ENCODE measurements around the gene CAPZB.
A peak's percentile ranks its signal among the peaks of the same experiment; 100 is the strongest.

Gene CAPZB

DNA sequence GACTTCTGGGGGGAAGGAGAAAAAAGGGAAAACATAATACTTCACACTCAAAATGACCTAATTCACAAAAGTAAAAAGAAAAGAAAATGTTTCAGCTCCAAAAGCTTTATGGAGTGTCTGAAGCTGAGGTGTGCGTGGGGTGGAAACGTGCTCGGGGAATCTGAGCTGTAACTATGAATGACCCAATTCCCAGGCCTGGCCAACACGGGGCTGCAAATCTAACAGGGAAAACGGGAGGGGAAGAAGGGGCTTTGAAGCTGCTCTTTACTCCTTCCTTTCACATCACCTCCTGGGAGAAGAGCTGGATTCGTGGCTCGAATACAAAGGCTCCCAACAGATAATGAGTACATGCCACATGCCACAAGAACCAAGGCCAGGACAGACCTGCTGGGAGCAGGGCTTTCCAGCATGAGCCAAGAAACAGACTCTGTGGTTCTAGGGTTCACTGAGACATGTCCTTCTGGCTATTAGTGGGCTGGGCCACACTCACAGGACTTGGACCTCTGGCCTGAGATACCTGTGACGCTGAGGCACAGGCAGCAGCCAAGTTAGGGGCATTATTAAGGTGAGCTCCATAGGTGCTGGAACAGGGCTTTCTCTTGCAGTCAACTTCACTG lies 121.7 kb downstream of the CAPZB start:
- DNase-seq = no peak

DNA sequence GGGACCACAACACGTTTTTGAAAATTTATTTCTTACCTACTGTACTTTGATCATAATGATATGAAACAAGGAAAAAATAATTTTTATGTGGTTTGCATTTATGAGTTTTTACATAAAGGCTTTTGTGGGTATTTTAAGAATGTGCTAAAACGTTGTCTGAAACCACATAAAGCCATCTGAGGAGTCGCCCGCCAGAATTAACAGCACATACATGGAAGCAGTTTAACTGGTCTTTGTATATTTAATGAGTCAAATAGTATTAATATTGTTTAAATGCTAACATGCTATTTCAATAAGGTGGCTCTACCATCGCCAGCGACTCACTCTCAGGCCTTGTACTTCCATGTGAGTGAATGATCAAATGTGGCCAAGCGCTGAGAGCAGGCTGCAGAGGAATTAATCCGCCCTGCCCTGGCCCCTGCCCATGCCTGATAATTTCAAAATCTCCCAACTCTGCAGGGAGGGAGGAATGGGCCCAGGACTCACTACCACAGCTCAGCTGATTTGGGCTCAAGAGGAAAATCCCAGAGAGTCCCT lies 123.7 kb downstream of the CAPZB start:
- DNase-seq = no peak

DNA sequence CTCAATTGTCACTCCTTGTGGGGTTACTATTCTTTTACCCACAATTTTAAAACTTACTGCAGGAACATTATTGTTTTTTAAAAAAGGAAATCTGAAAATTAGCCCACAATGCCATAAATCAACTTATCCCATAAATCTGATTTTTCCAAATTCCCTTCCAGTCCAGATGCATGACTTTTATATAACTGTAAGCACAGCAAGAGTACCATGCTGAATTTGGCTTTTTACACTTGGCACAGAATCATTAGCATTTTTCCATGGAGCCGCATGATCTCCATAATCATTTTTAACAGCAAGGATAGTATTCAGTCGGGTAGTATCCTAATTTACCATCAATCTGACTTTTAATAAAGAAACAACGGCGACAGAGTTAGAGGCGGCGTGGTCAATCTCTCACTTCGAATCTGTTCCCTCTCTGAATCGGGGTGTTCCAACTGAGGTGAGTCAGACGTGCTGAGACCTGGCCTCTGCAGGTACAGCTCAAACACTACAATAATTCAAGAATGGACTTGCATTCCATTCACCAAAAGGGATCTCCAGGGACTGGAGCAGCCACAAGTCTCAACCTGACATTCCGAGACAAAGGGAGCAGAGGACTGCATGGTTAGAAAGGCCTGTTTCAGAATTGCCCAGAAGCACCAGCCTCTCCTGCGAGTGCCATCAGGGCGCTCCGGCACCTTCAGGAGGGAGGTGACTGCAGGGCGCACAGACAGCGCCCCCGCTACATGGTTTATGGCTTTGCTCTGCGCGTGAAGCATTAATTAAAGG lies 124.3 kb downstream of the CAPZB start:
- DNase-seq = peak; percentile 35

DNA sequence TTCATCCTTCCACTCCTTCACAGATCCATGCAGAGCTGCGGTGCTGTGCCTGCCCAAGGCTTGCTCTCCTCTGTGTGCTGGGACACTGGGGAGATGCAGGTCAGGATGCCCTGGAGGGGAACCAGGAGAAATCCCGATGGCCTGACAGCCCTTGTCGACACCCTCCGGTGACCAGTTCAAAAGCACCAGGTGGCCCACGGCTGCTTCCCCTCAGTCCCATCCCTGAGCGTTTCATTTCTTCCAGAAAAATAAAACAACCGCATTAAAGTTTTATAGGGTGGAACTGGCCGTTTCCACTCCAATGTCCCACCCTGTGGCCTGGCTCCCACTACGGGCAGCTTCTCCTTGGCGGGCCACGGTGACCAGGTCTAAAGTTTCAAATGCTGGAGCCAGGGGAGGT lies 124.9 kb downstream of the CAPZB start:
- no peak for DNase-seq

DNA sequence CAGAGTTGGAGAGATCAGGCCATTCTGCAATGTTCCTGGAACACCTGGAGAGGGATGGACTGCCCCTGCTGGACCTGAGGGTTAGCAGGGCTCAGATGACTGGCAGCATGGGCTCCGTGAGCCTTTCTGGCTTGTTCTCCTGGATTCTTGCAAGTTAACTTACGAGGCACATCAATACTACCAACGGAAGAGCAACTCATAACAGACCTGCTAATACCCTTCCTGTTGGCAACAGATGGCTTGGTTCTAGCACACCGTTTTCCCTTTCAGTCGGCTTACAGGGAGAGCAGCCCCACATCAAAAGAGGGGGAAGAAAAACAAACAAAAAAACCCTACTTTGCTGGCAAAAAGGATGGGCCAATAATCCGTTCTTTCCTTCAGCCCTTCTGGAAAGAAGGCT lies 125.3 kb downstream of the CAPZB start:
- no peak for DNase-seq

GRCh38 chr1:19359357-19359756 lies 126.0 kb downstream of the CAPZB start:
- no peak for DNase-seq

DNA sequence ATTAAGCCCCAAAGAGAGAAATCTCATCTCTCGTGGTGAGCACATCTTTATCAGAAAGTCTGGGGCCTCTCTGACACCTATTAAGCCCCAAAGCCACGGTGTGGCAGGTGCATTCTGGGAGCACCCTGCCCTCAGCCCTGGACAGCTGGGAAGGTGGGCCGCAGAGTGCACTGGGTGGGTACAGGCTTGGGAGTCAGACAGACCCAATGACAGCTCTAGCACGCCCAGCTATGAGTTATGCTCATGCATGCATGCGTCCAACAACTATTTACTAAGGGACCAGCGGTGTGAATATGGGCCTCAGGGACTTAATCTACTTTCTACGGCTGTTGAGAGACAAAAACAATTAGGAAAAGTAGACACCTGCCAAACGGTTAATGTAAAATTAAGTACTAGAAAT lies 126.6 kb downstream of the CAPZB start:
- DNase-seq = no peak

GRCh38 chr1:19357299-19357986 lies 127.9 kb downstream of the CAPZB start:
- DNase-seq = no peak

GRCh38 chr1:19356266-19356665 lies 129.1 kb downstream of the CAPZB start:
- peak; percentile 93 for DNase-seq

GRCh38 chr1:19354531-19354981 lies 130.8 kb downstream of the CAPZB start:
- peak; percentile 55 for DNase-seq

DNA sequence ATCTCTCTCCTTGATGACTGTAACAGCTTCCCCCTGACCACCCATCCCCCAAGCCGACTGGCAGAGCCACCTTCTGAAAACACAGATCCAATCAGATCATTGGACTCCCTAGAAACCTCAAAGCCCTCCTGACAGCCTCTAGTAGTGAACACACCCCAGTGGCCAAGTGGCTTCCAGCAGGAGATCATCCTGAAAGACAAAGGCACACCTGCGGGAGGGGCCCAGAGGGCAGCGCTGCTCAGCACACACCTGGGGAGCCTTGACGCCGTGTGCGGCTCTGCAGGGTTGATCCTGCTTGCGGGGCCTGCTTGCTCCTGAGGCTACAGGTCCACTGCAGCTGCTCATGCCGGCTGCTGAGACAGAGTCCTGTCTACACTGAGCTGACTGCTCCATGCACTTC lies 131.7 kb downstream of the CAPZB start:
- peak; percentile 96 for DNase-seq

DNA sequence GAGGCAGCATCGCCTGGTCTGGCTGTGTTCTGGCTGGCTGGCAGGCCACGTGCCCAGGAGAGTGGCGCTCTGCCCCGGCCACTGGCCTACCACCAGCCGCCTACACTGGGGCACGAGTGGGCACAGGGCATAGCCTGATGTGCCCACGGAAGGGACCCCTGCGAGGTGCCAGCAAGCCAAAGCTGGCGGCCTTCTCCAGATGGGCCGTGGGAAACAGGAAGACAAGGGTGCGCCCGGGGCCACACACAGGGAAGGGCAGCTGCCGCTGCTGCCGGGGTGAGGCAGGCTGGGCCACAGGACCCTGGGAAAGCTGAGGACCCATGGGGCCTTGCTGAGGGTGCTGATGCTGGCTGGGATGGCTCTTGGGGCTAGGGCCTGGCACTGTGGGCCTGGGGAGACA lies 132.5 kb downstream of the CAPZB start:
- no peak for DNase-seq

DNA sequence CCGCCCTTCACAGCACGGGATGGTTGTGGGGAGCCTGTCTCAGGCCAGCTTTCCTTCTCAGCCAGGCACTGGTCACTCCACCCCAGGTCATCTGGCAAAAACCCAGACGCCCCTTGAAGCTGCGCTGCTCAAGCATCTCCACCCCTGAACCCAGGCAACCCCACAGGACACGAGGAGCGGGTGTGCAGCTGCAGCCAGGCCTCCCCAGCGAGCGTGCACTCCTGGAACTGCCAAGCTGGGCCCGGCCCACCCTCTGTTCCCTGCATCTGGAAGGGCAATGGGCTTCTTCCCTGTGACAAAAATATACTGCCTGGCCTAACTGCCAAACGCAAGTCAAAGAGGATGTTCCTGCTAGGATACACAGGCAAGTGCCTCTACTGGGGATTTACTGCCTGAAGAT lies 133.5 kb downstream of the CAPZB start:
- DNase-seq = no peak

DNA sequence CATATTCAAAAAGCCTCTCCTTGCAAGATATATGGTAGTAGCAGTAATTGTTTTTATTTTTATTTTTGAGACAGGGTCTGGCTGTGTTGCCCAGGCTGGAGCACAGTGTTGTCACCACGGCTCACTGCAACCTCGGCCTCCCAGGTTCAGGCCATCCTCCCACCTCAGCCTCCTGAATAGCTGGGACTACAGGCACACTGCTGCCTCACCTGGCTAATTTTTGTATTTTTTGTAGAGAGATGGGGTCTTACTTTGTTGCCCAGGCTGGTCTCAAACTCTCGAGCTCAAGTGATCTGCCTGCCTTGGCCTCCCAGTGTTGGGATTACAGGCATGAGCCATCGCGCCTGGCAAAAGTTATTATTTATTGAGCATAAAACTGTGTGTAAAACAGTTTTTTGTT lies 134.8 kb downstream of the CAPZB start:
- DNase-seq = no peak

GRCh38 chr1:19349999-19350398 lies 135.3 kb downstream of the CAPZB start:
- peak; percentile 83 for DNase-seq

GRCh38 chr1:19348441-19349198 lies 136.7 kb downstream of the CAPZB start:
- DNase-seq = no peak

- no peak for DNase-seq
These were observed 137.7 kb downstream of the CAPZB start for GRCh38 chr1:19347533-19348172.

DNA sequence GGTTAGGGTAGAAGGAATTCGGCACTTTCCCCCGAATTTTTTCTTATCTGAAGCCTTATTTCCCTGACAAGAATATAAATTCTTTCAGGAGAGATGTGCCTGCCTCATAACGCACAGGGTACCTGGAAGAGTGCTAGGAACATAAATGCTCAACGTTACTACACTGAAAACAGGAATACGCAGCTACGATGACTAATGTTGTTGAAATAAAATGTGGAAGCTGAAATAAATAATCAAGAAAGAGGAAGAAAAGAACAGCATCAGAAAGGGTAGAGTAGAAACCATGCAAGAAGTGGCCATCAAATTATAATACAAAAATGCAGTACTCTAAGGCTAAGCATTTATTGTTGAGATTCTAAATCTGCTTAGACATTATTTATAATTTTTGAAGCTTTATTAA lies 139.3 kb downstream of the CAPZB start:
- no peak for DNase-seq

- DNase-seq = no peak
These were observed 139.9 kb downstream of the CAPZB start for GRCh38 chr1:19345391-19345790.

DNA sequence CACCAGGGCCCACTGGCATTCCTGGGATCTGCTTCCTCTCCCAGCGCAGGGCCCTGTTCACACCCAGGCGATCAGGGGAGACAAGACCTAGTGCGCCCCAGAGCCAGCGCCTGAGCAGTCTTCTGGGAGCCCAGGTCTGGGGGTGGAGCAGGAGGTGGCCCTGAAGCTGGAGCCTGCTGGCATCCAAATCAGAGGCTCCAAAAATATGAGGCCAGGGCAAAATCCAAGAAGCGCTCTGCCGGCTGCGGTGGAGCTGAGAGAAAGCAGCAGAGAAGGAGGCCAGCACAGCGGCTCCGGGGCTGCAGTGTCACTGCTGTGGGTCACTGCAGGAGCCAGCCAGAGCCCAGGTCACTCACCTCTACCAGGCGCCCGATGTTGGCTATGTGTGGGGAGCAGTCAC lies 140.5 kb downstream of the CAPZB start:
- no peak for DNase-seq

DNA sequence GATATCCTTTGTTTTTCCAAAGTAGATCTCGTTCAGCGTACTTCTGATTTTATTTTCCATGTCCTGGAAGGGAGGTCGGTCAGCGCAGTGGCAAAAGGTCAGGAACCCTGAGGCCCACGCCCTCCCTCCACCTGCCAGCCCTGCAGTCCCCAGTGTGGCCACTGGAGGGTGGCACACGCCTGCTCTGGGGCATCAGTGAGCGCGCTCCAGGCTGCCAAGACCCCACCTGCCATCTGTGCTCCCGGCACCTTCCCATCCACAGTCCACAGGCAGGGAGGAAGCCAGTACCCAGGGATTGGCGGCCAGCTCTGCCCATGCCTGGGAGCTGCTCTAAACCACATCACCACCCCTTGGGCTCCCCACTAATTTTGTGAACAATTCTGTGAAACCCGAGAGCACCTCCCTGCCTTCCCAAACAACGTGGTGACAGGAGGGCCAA lies 140.9 kb downstream of the CAPZB start:
- peak; percentile 59 for DNase-seq

- no peak for DNase-seq
These were observed 141.6 kb downstream of the CAPZB start for GRCh38 chr1:19343617-19344350.
